A673 (cell line): Measurements from ENCODE around the gene DYDC2.

Experiments
- CTCF ChIP-seq: fragments of 300-800, 200-600 bp; sonication (generic); conservative IDR thresholded peaks from 2 replicates; pipeline ENCODE4 v1.5.1; 2017; ENCODE audit warnings: low read depth, mild to moderate bottlenecking, antibody characterized with exemption, low read length, moderate library complexity, mixed read lengths
- EZH2 ChIP-seq: fragments of 200-600 bp; sonication (generic); IDR thresholded peaks from 2 replicates; pipeline ENCODE4 v1.6.1; 2017; ENCODE audit warnings: borderline replicate concordance, low read depth, mild to moderate bottlenecking, mixed read lengths, antibody characterized with exemption, low read length; ENCODE audit not compliant: poor library complexity, severe bottlenecking

DNA sequence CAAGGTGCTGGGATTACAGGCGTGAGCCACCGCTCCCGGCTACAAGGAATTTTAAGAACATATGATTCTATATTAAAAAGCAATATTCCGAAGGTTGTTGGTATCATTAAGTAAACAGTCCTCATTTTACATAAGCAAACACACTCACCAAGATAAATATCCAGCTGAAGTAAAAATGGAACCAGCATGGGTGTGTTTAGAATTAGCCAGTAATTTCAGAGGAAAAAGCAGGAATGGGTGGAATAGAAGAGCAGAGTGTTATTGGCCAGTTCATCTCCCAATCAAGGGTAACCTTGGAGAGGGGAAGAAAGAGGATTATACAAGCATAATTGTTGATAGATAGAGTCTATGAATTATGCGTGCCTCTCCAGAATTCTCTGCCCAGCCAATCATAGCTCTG is 35.4 kb upstream of the DYDC2 start:
- TF ChIP-seq CTCF: no peak
- TF ChIP-seq EZH2: no peak
